Measurements from ENCODE around the gene TYK2.
"Not testable (repeated sequence)": the region's sequence is repeated elsewhere in the genome, so short reads cannot be mapped to it uniquely, and the experiment has no call there.

The TYK2 gene

DNA sequence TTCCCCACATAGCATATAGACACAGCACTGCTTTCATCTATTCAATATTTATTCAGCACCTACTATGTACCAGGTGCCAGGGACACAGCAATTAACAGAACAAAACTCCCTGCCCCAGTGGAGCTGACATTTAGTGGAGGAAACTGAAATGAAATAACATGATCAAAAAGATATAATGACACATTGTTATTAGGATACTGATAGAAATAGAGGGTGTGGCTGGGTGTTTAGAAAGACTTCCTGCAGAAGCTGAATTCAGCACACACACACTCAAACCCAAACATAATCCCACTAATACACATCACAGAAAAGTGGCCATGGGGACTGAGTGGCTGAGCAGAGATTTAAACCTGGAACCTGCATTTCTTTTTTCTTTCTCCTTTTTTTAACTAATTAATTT is 26.7 kb upstream of the TYK2 start:
- no peak for DNase-seq (ENCODE audit: low spot score)

DNA sequence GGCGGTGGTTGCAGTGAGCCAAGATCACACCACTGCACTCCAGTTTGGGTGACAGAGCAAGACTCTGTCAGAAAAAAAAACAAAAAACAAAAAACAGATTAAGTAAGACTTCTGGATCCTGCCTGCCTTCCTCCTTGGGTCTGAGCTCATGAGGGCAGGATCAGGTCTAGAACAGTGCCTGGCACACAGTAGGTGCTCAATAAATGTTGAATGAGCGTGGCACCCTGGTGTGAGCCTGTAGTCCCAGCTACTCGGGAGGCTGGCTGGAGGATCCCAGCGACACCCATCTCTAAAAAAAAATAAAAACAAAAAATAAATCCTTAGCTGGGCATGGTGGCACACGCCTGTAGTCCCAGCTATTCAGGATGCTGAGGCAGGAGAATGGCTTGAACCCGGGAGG is 25.8 kb upstream of the TYK2 start:
- no peak for DNase-seq (ENCODE audit: low spot score)

DNA sequence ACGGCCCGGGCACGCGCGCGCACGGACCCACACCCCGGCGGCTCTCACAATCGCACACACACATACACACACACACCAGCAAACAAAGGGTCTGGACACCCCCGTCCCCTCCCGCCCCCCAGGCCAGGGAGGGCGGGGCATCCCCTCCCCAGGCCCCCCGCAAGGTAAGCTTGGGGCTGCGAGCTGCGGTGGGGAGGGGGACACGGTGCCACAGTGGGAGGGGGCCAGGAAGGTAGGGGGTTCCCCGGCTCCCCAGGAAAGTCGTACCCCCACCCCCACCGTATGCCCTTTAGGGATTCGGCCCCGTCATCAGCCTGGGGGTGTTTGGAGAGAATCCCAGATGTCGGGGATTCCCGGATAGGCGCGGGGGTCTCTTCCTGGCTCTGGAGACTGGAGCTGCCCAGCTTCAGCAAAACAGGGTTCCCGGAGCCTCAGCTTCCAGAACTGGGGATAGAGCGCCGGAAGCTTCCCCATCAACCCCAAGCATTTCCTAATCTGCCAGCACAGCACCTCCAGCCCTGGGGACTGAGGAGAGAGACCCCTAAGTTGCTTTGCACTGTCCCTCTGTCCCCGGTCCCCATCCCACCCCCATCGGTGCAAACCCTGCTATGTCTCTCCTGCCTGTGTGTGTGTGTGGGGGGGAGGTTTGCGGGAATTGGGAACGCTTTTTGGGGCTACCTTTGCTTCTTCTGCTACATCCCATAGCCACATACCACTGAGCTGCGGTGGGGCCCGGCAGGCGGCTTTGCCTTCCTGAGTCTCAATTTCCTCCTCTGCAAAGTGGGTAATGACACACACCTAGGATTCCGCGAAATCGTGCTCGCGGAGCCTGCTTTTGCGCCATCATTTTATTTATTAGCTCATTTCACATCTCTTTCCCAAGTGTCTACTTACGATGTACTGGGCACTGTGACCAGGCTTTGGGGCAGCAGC is 24.8 kb upstream of the TYK2 start:
- DNase-seq (ENCODE audit: low spot score): peak; percentile 55

DNA sequence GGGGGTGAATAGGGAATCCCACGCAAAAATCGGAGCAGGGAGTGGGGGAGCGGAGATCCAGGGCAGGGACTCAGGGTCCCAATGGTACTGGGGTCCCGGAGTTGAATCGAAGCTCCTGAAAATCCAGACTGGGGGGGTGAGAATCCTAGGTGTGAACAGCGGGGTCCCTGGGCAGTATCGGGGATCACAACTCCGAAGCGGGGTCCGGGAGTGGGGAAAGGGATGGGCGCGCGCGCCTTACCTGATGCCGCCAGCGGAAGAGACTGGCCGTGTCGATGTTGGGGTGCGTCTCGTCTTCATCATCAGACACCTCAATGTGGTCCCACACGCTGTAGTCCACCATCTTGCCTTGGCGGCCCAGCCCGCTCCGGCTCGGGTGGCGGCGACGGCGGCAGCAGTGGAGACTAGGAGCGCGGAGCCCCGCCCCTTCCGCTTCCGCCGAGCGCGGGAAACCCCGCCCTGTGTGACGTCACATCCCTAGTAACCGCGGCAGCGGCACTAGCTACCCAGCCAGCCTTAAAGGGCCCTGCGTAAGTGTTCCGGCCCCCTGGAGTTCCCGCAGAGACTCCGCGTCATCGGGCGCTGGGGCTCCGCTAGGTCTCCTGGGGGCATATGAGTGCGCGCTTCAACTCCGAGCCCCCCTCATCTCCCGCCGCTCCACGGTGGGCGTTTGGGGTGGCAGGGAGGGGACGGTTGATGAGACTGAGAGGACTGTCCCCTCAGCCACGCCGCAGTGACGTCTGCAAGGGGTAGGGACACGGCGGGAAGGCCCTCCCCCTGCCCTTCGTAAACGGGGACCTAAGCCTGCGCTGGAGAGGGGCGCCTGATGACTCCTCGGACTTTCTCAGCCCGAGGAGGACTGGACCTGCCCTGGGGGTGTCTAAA is 23.0 kb upstream of the TYK2 start, which contains the start of gene CDC37:
Gene CDC37, minus strand, starts transcription at position 406 of the 885 bp plus-strand sequence. Its CDS starts 63 bp downstream, at position 343.
- DNase-seq (ENCODE audit: low spot score): peak; percentile 96

DNA sequence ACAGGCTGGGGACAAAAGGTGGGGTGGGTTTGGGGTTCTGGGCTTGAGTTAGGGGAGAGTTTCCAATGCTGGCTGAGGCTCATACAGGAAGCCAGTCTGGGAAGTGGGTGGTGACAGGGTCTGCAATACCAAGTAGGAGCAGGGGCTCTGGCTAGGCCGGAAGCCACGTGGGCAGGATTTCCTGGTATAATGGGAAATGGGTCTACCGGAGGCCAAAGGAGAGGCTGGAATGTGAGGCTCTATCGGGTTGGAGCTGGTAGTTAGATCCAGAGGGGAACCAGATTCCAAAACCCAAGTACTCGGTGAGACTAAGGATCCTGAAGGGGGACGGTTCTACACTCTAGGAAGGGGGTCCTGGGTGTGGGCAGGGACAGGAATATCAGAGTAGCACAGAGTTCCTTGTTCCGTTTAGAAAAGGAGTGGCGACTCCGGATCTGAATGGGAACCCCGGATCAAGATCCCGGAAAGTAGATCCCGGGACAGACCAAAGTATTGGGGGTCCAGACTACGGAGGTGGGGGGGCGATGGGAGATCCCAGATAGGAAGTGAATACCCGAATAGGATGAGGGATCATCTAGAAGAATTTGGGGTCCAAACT is 22.2 kb upstream of the TYK2 start:
- DNase-seq (ENCODE audit: low spot score): peak; percentile 20

DNA sequence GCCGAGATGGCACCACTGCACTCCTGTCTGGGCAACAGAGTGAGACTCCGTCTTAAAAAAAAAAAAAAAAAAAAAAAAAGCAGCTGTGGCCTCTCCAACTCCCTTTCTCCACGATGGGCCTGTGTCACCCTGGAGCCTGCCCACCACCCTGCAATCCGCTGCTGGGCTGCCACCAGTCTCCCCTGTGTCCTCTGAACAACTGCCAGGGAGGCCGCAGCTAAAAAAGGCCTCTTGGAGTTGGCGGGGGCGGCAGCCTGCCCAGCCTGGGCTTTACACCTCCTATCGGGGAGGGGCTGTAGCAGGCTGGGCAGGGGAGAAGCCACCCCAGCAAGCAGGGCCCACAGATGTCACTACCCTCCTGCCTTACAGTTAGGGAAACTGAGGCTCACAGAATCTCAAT is 19.5 kb upstream of the TYK2 start:
- no peak for DNase-seq (ENCODE audit: low spot score)

DNA sequence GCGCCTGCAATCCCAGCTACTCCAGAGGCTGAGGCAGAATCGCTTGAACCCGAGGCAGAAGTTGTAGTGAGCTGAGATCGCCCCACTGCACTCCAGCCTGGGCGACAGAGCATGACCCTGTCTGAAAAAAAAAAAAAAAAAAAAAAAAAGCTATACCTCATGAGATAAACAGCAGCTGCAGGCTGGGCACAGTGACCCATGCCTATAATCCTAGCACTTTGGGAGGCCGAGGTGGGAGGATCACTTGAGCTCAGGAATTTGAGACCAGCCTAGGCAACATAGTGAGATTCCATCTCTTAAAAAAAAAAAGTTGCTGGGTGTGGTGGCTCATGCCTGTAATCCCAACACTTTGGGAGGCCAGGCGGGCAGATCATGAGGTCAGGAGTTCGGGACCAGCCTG is 19.0 kb upstream of the TYK2 start:
- not testable (repeated sequence) for DNase-seq (ENCODE audit: low spot score)

DNA sequence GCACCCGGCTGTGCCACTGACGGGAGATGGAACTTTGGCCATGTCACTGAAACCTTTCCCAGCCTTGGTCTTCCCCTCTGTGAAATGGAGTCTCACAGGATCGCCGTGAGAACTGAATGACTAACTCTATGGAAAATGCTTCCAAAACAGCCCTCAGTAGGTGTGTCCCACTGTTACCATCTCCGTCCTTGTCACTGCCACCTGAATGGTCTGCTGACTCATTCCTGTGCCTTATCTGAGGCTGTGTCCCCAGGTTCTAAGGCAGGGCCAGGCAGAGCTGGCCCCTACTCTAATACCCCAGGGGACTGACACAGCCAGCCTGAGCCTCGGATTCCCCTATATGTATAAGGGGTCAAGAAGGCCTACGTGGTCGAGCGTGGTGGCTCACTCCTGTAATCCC is 18.4 kb upstream of the TYK2 start:
- DNase-seq (ENCODE audit: low spot score): no peak

DNA sequence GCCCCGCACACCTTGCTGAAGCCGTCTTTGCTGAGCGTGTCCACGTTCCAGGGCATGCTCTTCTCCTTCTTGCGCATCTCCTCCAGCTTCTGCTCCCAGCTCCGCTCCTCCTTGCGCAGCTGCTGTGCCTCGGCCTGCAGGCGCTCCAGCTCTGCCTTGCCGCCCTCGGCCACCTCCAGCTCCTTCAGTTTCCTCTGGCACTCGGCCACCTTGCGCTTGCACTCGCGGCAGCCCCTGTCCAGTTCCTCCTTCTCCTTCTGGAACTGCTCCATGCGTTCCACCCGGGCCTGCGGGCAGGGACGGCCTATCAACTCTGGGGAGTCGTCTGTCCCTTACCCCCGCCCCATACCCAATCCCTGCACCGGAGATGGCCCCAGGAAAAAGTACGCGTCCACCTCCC is 15.5 kb upstream of the TYK2 start:
- DNase-seq (ENCODE audit: low spot score): no peak

DNA sequence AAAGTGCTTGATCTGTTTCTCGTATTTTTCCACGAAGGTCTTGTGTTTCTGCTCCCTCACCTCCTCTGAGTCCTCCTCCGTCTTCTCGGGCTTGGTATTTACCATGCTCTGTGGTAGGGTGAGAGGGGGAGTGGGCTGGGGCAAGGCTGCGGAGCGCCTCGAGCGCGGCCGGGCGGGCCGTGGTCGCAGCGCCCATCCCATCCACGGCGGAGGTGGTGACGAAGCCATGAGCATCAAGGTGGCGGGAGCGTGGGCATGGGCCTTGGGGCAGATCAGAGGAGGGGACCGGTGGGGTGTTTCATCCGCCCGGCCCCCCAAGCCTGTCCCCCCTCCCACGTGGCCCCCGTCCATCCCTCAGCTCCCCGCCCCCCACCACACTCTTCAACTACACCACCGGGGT is 15.1 kb upstream of the TYK2 start:
- DNase-seq (ENCODE audit: low spot score): no peak

DNA sequence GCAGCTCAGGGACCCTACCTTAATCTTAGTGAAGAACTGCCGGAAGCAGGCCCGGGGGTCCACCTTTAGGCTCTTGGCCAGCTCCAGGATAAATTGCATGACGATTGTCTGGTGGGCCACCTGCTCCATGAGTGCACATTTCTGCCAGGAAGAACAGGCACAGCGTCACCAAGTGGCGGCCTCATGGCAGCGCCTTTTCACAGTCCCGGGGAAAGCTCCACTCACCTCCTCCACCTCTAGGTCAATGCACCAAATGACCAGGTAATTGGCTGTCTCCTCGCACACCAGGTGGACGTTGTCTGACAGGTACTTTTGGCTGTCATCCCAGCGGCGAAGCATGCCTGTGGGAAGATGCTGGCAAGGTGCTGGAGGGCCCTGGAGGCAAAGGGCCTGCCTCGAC is 14.6 kb upstream of the TYK2 start:
- DNase-seq (ENCODE audit: low spot score): no peak

DNA sequence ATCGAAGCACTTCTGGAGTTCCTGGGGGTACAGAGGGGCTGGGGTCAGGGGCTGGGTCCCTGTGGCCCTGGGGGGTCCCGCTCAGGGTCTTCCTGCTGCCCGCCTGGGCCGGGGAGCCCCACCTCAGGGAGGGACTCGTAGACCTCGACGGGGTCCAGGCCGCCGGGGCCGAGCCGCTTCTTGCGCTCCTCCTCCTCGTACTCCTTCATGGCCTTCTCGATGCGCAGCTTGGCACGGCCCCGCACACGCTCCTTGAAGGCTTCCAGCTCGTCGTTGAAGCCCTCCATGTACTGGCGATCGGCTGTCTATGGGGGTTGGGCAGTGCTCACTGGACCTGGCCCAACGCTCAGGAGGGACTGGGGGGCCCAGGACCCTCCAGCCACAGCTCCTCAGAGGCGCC is 12.8 kb upstream of the TYK2 start:
- DNase-seq (ENCODE audit: low spot score): no peak

DNA sequence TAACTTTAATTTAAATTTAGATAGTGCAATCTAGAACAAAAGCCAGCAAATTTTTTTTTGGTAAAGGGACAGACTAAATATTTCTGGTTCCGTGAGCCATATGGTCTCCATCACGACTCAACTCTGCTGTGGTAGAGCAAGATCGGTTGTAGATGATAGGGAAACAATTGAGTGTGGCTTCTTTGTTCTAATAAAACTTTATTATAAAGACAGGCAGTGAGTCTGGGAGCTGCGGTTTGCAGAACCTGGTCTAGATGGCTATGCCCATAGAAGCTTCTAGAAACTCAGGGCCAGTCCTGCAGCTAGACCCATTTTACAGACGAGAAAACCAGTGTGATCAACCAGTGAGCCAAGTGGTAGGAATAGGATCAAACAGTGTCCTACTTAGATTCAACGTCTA is 11.7 kb upstream of the TYK2 start:
- no peak for DNase-seq (ENCODE audit: low spot score)

DNA sequence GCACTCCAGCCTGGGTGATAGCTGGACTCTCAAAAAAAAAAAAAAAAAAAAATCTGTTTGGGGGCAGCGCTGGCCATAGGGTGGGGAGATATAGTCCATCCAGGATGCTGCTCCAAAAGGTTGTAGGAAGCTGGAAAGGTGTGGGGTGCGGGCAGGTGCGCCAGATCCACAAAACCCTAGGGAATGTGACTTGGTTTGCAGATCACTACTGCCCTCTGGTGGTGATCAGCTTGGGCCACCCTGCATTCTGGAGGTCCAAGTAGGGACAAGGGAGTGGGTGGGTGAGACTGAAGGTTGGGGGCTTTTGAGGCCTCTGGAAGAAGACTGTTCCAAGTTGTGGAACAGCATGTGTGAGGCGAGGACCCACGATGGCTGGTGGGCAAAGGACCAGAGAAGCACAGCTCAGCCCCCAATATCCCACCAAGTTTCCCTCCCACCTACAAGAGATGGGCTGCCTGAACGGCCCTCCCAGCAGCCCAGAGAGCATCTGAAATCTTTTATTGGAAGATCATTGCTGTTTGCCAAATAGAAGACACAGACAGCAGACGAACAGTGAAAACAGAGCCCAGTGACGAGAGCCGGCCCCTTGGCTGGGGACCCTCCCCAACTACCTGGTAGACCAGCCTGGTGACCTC is 10.4 kb upstream of the TYK2 start:
- peak; percentile 75 for DNase-seq (ENCODE audit: low spot score)

DNA sequence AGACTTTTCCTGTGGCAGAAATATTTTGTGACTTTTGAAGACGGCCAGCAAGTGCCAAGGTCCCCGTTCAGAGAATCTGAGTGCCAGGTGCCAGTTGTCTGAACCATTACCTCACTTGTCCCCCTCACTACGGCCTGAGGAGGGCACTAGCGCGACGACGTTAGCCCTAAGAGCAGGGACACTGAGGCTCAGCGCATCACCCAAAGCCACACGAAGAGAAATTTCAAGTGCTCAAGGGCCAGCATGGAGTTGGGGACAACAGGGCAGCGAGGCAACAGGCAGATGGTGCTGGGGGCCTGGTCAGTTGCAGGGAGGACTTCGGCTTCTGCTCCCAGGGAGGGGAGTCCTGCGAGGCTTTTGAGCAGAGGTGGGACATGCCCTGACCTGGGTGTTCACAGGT is 9.5 kb upstream of the TYK2 start:
- DNase-seq (ENCODE audit: low spot score): peak; percentile 35

DNA sequence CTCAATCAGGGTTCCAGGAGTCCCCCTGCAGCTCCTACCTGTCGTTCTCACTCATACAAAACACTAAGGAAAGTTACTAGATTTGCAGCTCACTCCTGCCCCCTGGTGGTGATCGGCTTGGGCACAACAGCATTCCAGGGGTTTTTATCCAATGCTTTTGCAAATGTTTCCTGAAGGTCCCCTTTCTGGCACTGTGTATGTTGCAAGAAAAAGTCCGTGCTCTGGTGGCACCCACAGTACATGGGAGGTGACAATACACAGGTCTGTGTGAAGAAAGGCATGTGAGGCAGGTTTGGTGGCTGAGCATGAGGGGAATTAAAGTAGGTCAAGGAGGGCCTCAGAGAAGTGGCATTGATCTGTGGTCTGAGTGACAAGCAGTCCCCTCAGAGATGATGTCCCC is 8.6 kb upstream of the TYK2 start:
- peak; percentile 89 for DNase-seq (ENCODE audit: low spot score)

DNA sequence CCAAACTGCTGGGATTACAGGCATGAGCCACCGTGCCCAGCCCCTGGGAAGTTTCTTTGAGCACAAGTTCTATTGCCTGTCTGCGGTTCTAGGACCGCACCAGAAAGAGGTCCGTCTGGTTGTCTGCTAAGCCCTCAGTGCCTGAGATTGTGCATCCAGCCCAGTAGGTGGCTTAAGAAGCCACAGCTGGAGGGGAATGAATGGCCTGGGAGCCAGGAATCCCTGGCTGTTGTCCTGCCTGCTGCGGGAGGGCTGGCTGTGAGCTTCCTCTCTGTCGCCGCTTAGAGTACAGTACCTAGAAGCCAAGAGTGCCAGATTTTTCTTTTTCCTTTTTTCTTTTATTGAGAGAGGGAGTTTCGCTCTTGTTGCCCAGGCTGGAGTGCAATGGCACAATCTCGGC is 4.2 kb upstream of the TYK2 start:
- no peak for DNase-seq (ENCODE audit: low spot score)

DNA sequence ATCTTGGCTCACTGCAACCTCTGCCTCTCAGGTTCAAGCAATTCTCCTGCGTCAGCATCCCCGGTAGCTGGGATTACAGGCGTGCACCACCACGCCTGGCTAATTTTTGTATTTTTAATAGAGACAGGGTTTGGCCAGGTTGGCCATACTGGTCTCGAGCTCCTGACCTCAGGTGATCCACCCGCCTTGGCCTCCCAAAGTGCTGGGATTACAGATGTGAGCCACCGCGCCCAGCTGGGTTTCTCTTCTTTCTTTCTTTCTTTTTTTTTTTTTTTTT is 2.8 kb upstream of the TYK2 start:
- not testable (repeated sequence) for DNase-seq (ENCODE audit: low spot score)

DNA sequence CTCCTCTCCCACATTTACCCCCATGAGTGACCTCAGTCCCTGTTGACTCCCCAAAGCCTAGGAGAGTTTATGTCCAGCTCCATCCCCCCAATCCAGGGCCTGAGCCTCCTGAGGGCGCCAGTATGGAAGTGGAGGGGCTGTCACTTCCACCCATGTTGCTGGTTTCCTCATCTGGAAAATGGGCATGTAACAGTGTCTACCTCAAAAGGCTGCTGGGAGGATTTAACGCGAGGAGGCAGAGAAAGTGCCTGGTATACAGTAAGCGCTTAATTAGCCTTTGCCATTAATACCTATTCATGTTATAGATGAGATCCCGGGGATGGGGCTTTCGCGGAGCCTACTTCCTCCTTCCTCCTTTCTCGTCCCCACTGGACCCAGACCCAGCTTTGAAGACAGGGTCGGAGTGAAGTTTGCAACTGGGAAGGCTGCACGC is 476 bp downstream of the TYK2 start:
- DNase-seq (ENCODE audit: low spot score): no peak

DNA sequence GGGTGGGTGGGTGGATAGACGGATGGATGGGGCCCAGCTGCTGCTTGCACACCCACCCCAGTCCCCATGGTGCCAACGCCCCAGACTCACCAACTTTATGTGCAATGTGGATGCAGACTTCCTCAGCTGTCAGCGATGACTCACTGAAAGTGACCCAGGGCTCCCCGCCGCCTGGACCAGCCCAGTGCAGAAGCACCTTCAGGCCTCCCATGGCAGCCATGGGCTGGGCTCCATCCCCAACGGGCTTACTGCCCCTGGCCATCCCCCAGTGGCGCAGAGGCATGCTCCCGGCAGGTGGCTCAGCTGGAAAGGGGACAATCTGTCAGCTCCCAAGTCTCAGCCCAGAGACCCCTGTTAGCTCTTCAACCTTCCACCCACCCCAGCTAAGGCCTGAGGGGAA is 2.2 kb downstream of the TYK2 start:
- no peak for DNase-seq (ENCODE audit: low spot score)

DNA sequence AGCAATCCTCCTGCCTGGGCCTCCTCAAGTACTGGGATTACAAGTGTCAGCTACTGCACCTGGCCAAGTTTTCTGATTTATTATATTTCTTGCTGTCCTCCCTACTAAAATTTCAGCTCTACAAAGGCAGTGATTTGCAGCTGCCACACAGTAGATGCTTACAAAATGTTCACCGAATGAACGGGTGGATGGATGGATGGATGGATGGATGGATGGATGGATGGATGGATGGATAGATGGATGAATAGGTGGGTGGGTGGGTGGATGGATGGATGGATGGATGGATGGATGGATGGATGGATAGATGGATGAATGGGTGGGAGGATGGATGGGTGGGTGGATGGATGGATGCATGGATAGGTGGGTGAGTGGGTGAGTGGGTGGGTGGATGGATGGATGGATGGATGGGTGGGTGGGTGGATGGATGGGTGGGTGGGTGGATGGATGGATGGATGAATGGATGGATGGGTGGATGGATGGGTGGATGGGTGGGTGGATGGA is 3.2 kb downstream of the TYK2 start:
- DNase-seq (ENCODE audit: low spot score): not testable (repeated sequence)

DNA sequence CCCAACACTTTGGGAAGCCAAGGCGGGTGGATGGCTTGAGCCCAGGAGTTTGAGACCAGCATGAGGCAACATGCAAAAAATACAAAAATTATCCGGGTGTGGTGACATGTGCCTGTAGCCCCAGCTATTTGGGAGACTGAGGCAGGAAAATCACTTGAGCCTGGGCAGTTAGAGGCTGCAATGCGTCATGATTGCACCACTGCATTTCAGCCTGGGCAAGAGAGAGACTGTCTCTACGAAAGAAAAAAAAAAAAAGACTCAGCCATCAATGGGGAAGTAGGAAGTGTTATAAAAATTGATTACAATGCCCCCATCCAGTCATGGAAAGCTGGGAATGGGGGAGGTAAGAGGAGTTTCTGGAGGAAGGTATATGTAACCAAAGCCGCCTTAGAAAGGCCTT is 5.4 kb downstream of the TYK2 start:
- DNase-seq (ENCODE audit: low spot score): no peak
